Muscle of back (tissue), 11 donors: Measurements from ENCODE around the gene SPINK8. TPM values are rescaled to one million over a fixed set of nuclear protein-coding genes. Genes with fewer than 3 reads are reported as not detected.
"Not testable (repeated sequence)": the region's sequence is repeated elsewhere in the genome, so short reads cannot be mapped to it uniquely, and the experiment has no call there.

ENCODE experiments used
- DNase-seq, 3 donors: peaks; one replicate each; pipeline versions ENCODE4 v3.0.0 to v3.0.0-alpha.2; 2013
- polyA plus RNA-seq, 10 donors: library from polyadenylated mRNA; unstranded; fragments of 120-200 nt; gene quantifications; one replicate each; pipeline ENCODE4 v1.2.1, GENCODE V29; 2013; ENCODE audit not compliant: insufficient read length in 10 of 10

SPINK8 gene
- polyA plus RNA-seq, 10 donors = not detected

DNA sequence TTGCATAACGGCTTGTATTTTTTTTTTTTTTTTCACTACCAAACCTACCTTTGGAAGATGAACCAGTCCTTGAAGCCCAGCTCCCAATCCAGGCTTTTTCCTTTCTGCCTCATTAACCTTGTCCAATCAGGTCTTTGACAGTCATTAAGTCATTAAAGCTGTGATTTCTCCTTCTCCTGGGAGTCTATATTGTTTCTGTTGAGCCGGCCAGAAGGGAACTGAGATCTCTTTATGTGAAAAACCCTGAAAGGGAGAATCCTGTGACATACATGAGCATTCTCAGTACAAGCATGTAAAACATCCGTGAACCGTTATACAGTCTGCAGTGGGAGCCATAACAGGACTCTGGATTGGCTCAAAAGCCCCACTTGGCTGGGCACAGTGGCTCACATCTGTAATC is 52.6 kb downstream of the SPINK8 start:
- DNase-seq = no peak

DNA sequence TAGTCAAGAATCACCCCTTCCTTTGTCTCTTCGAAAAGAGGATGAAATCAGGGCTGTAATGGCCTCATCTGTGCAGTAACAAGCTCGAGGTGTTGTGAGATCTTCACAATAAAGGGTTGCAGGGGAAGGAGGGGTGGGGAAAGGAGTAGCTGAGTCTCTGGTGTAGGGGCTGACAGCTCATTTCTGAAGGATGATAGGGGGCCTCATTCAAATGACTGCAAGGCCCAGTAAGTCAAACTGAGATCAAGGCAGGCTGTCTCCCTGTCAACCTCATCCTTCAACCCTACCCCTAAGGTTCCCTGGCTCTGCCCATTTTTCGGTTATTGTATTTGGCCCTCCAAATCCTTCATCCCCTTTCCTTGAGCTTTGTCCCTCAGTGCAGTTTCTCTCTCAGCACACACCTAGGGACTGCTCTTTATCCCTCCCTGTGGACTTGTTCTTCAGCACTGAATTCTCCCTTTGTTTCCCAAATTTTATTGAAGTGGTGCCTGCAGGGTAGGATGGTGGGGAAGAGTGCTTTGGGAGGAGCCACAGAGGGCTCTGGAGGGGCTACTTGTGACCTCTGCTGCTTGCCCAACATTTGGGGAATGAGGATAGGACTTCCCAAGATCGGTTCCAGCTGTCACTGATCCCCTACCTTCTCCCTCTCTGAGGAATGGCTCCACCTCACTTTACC is 54.4 kb downstream of the SPINK8 start:
- no peak for DNase-seq

DNA sequence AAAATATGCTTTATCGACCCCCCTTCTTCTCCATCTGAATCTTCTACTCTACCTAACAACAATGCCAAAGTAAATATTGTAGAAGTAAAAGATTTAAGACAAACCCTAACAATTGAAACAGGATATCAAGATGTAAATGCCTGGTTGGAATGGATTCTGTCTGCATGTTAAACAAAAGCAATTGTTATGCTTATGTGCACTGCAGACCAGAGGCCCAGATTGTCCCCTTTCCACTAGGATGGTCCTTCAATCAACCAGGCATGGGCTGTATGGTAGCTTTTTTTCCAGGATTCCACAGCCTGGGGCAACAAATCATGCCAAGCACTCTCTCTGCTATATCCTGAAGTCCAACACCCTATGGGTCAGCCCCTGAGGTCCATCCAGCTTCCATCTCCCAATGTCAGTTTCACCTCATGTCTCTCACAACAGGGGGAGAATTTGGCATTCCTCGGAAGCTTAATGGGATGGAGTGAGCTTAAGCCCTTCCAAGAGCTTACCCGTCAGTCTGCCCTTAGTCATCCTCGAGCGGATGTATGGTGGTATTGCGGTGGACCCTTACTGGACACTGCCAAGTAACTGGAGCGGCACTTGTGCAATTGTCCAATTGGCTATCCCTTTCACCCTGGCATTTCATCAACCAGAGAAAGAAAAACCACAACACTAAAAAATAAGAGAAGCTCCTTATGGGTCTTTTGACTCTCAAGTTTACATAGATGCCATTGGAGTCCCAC is 56.4 kb downstream of the SPINK8 start:
- no peak for DNase-seq

DNA sequence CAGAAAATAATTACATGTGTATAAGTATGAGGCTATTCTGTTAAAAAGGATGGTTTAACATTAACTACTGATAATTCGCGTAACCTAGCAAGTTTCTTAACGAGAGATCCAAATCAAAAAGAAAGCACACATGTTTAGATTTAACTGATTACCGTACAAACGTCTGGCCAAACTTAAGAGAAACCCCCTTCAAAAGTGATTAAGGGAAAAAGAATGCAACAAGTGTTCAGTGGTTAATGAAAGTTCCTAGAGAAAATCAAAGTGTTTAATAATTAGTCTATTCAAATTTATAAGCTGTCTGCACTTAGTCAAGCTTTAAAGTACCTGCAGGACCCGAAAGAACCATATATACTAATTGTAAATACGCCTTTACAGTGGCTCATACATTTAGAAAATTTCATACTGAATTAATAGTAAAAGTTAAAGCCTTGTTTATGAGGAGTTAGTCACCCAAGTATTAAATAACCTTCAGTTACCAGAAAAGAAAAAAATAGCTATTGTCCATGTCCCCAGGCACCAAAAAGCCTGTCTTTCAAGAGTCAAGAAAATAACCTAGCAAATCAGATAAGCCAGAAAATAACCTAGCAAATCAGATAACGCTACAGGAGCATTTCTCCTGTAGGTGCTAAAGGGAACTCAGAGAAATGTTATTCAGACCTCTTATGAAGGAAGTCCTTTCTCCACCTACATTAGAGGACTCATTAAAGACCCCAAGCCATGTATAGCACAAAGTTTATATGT is 58.0 kb downstream of the SPINK8 start:
- no peak for DNase-seq

DNA sequence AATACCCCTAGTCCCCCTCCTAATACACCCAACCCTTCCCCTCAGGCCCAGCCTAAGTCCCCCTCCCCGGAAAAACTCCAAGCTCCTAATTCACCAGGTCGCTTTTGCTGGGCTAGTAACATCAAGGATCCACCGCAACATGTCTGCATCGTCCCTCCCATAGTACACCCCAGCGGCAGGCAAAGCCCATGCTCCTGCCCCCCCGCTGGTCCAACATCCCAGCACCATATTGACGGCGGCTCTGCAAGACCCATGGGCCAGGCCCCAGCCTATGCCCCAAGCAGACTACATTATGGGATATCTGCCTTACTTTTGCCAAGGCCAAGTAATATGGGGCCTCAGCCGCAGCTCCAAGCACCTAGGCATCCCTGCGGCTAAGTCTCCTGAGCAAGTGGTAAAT is 59.0 kb downstream of the SPINK8 start:
- no peak for DNase-seq

DNA sequence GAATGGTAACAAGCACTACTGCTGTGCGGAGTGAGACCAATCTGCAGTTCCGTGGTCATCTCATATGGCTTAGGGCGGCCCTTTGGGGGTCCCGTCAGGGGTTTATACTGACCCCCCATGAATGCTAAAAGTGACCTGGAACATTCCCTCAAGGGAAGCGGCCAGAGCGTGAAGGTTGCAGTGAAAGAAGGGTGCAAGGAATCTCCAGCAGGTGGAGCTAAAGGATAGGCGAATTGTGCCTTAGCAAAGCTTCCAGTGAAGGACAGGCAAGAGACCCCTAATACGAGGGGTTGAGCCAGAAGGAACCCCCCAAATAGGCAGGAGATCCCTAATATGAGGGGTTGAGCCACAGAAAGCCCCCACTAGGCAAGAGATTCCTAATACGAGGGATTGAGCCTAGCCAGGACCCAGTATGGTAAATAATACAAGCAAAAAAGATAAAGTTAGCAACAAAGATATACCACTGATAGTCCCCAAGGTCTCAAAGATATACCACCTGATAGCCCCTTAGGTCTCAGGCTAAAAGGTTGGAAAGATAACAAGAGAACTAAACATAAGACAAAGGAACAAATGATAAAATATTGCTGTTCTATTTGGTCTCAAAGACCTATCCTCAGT is 59.8 kb downstream of the SPINK8 start:
- peak; percentile 35 to 74 (median 64) for DNase-seq

DNA sequence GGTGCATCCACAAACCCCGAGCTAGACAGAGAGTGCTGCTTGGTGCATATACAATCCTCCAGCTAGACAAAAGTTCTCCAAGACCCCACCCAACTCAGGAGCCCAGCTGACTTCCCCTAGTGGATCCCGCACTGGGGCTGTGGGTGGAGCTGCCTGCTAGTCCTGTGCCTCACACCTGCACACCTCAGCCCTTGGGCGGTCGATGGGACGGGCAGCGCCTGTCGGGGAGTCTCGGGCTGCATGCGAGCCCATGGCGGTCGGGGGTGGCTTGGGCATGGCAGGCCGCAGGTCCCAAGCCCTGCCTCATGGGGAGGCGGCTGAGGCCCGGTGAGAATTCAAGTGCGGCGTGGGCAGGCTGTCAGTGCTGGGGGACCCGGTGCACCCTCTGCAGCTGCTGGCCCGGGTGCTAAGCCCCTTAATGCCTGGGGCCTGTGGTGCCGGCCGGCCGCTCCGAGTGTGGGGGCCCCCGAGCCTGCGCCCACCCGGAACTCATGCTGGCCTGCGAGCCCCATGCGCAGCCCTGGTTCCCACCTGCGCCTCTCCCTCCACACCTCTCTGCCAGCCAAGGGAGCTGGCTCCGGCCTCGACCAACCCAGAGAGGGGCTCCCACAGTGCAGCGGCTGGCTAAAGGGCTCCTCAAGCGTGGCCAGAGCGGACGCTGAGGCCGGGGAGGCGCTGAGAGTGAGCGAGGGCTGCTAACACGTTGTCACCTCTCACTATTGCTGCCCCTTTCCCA is 61.5 kb downstream of the SPINK8 start:
- no peak for DNase-seq

DNA sequence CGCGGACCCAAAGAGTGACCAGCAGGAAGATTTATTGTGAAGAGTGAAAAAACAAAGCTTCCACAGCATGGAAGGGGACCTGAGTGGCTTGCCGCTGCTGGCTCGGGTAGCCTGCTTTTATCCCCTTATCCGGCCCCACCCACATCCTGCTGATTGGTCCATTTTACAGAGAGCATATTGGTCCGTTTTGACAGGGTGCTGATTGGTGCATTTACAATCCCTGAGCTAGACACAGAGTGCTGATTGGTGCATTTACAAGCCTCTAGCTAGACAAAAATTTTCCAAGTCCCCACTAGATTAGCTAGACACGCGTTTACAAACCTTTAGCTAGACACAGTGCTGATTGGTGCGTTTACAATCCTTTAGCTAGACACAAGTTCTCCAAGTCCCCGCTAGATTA is 62.2 kb downstream of the SPINK8 start:
- not testable (repeated sequence) for DNase-seq

DNA sequence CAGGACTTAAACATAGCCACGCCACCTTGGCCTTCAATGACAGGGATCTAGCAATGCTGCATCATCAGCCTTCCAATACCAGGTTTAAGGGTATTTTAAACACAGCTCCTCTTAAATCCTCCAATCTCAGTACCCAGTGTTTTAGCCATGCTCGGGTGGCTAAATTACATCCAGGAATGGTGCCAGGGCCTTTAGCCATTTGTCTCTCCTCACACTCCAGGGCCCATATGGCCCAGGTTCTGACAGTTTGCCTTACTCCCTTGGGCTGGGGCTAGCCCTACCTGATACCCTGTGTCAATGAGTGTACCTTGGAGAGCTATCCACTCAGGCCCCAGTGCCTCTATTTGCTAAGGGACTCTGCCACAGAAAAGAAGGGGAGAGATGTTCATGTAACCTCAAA is 63.2 kb downstream of the SPINK8 start:
- no peak for DNase-seq

DNA sequence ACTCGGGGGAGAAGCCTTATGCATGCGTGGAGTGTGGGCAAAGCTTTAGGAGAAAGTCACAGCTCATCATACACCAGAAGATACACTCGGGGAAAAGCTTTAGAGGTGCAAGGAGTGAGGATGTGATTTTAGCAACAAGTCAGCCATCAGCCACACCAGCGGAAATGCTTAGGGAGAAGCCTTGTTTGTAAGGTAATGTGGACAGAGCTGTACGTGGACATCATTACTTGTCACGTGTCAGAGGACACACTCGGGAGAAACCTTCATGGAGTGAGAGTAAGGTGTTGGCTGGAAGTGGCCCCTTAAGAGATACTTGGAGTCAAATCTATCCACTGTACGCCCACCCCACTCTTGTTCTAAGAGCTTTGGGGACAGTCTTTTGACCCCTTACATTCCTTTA is 63.9 kb downstream of the SPINK8 start:
- DNase-seq = no peak

DNA sequence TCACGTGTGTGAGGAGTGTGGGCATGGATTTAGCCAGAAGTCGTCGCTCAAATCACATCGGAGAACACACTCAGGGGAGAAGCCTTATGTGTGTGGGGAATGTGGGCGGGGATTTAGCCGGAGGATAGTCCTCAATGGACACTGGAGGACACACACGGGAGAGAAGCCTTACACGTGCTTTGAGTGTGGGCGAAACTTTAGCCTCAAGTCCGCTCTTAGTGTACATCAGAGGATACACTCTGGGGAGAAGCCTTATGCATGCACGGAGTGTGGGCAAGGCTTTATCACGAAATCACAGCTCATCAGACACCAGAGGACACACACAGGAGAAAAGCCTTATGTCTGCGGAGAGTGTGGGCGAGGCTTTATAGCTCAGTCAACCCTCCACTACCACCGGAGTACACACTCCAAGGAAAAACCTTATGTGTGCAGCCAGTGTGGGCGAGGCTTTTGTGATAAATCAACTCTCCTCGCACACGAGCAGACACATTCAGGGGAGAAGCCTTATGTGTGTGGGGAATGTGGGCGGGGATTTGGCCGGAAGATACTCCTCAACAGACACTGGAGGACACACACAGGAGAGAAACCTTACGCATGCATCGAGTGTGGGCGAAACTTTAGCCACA is 64.4 kb downstream of the SPINK8 start:
- peak in 1 of 3 donors; percentile 55 for DNase-seq

DNA sequence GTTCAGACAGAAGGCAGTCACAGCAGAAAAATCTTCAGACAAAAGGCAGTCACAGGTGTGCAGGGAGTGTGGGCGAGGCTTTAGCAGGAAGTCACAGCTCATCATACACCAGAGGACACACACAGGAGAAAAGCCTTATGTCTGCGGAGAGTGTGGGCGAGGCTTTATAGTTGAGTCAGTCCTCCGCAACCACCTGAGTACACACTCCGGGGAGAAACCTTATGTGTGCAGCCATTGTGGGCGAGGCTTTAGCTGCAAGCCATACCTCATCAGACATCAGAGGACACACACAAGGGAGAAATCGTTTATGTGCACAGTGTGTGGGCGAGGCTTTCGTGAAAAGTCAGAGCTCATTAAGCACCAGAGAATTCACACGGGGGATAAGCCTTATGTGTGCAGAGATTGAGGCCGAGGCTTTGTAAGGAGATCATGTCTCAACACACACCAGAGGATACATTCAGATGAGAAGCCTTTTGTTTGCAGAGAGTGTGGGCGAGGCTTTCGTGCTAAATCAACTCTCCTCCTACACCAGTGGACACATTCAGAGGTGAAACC is 65.0 kb downstream of the SPINK8 start:
- DNase-seq = peak in 1 of 3 donors; percentile 30

DNA sequence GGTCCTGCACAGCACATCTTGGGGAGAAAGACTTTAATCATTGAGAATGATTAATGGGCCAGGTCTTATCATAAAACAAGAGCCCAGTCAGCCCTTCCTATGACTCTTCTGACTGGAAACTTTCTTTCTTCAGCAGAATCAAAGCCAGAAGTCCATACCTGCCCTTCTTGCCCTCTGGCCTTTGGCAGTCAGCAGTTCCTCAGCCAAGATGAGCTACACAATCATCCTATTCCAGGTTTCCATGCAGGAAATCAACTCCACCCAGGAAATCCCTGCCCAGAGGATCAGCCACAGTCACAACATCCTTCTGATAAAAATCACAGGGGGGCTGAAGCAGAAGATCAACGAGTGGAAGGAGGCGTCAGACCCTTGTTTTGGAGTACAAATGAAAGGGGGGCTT is 65.7 kb downstream of the SPINK8 start:
- DNase-seq = no peak

DNA sequence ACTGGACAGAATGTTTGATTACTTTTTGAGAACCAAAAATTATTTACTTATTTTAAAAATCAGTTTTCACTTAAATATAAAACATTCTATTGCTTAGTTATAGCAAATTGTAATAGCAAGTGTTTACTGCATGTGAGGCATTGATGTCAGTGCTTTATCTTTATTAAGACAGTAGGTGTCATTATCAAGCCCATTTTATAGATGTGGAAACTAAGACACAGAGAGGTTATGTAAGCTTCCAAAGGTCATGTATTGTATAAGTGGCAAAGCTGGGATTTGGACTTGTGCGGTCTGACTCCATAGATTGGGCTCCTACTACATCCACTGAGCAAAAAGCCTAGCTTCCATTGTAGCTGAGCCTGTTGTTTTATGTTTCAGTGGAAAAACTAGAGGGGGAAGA is 74.9 kb downstream of the SPINK8 start:
- no peak for DNase-seq

Other genes with a start within 250 kb of the SPINK8 start
- 1 to 10 TPM; 3.2 to 6.8 (median 4.7) TPM for gene CDC25A, start 145.2 kb downstream of the SPINK8 start, polyA plus RNA-seq
- gene CAMP, start 110.2 kb downstream of the SPINK8 start, polyA plus RNA-seq = 1 to 10 TPM in 4 of 10 donors, under 1 TPM in 5, not detected in 1; 0.20 to 1.6 (median 0.94) TPM
- 1 to 10 TPM; 6.3 to 8.8 (median 7.4) TPM for gene ZNF589, start 92.6 kb downstream of the SPINK8 start, polyA plus RNA-seq
- gene NME6, start 32.3 kb downstream of the SPINK8 start, polyA plus RNA-seq = 10 to 100 TPM; 15.0 to 24.7 (median 20.3) TPM
- under 1 TPM in 5 of 10 donors, not detected in 5; 0.11 to 0.43 (median 0.20) TPM for gene FBXW12, start 38.6 kb upstream of the SPINK8 start, polyA plus RNA-seq
- gene PLXNB1, start 96.4 kb upstream of the SPINK8 start, polyA plus RNA-seq = 10 to 100 TPM; 11.4 to 33.0 (median 20.0) TPM
- 10 to 100 TPM in 8 of 10 donors, 1 to 10 TPM in 2; 9.2 to 15.2 (median 11.3) TPM for gene CCDC51, start 106.5 kb upstream of the SPINK8 start, polyA plus RNA-seq
- 100 to 1,000 TPM; 146 to 239 (median 178) TPM for gene TMA7, start 106.6 kb upstream of the SPINK8 start, polyA plus RNA-seq
- gene ATRIP, start 113.1 kb upstream of the SPINK8 start, polyA plus RNA-seq = 1 to 10 TPM; 6.4 to 9.8 (median 7.9) TPM
- 10 to 100 TPM; 54.3 to 89.5 (median 70.3) TPM for gene SHISA5, start 170.5 kb upstream of the SPINK8 start, polyA plus RNA-seq
- 1 to 10 TPM; 3.1 to 5.6 (median 4.5) TPM for gene PFKFB4, start 223.1 kb upstream of the SPINK8 start, polyA plus RNA-seq
- 1 to 10 TPM in 1 of 10 donors, under 1 TPM in 3, not detected in 6; 0.16 to 1.1 (median 0.49) TPM for gene UCN2, start 230.1 kb upstream of the SPINK8 start, polyA plus RNA-seq